T-helper 1 cell treated with Interleukin-12 subunit alpha and Interleukin-12 subunit beta and Interleukin-4 antibody, amounts not matched to agents 30 μg/mL and 1 μg/mL, for 36 hours (primary cell): ENCODE results near the gene HELLS.
"Not testable (repeated sequence)": the region's sequence is repeated elsewhere in the genome, so short reads cannot be mapped to it uniquely, and the experiment has no call there.

ENCODE experiments used
- H3K27ac Mint-ChIP-seq: one replicate; pipeline ENCODE4 v1.8.0; 2021; ENCODE audit warnings: mild to moderate bottlenecking, mixed read lengths
- H3K27me3 Mint-ChIP-seq: one replicate; pipeline ENCODE4 v1.8.0; 2021; ENCODE audit warnings: low read depth, mixed read lengths
- H3K36me3 Mint-ChIP-seq: one replicate; pipeline ENCODE4 v1.8.0; 2021; ENCODE audit warnings: low read depth, mixed read lengths
- H3K4me1 Mint-ChIP-seq: one replicate; pipeline ENCODE4 v1.8.0; 2021; ENCODE audit warnings: low read depth, mixed read lengths
- H3K4me3 Mint-ChIP-seq: one replicate; pipeline ENCODE4 v1.8.0; 2021; ENCODE audit warnings: mild to moderate bottlenecking, moderate library complexity, mixed read lengths
- H3K9me3 Mint-ChIP-seq: one replicate; pipeline ENCODE4 v1.8.0; 2021; ENCODE audit warnings: mixed read lengths

The HELLS gene

DNA sequence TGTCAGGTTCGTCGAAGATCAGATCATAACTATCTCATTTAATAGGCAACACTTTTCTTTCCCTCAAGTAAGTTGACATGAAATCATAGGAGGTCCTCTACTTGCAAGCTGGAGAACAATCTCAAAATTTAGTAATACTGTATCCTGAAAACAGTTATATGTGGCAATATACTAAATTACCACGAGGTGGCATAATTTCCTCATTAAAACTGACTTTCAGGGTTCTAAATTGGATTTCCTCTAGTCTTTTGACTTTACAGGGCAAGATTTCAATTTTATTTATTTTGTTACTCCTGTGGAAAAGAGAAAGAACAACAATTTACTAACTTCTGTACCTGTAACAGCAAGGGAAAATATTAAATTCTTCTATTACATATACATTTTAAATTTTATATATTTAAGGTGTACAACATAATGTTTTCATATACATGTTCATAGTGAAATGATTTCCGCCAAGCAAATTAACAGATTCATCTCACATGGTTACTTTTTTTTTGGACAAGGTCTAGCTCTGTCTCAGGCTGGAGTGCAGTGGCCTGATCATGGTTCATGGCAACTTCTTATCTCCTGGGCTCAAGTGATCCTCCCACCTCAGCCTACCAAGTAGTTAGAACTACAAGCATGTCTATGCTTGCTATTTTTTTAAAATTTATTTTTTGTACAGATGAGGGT is 84.6 kb downstream of the HELLS start:
- Mint-ChIP-seq H3K9me3 (peaks cover 3% of the 10 kb centered on the region), H3K4me1 (no peaks in the 10 kb centered on the region), H3K27ac (no peak overlapping the region), H3K4me3 (no peak overlapping the region), H3K36me3 (no peaks in the 10 kb centered on the region), H3K27me3 (no peaks in the 10 kb centered on the region)

DNA sequence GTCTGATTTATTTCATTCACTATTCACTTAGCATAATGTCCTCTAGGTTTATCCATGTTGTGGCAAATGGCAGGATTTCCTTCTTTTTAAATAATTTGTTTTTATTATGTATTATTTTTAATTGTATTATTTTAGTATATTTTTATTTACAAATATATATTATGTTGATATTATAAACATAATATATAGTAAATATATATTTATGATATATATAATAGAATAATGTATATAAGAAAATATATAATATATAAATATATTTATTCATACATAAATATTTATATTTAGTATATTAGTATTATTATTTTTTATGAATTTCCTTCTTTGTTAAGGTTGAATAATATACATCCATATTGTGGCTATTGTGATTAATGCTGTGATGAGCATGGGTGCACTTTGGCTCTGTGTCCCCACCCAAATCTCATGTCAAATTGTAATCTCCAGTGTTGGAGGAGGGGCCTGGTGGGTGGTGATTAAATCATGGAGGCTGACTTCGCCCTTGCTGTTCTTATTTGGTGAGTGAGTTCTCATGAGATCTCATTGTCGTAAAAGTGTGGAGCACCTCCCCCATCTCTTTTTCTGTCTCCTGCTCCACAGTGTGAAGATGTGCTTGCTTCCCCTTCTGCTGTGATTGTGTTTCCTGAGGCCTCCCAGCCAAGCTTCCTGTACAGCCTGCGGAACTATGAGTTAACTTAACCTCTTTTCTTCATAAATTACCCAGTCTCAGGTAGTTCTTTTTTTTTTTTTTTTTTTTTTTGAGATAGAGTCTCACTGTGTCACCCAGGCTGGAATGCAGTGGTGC is 85.7 kb downstream of the HELLS start:
- Mint-ChIP-seq H3K36me3 (no peaks in the 10 kb centered on the region), H3K9me3 (peaks cover 4% of the 10 kb centered on the region), H3K4me1 (no peaks in the 10 kb centered on the region), H3K27me3 (no peaks in the 10 kb centered on the region), H3K27ac (no peak overlapping the region), H3K4me3 (no peak overlapping the region)

DNA sequence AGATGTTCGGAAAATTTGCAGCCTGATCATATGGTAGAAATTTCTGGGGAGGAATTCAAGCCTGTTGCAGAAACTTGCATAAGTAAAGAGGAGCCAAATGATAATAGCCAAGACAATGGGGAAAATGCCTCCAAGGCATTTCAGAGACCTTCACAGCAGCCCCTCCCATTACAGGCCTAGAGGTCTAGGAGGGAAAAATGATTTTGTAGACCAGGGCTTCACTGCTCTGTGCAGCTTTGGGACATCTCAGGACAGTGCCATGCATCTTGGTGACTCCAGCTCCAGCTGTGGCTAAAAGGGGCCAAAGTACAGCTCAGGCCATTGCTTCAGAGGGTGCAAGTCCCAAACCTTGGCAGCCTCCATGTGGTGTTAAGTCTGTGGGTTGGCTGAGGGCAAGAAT is 87.4 kb downstream of the HELLS start:
- Mint-ChIP-seq H3K27me3 (no peaks in the 10 kb centered on the region), H3K36me3 (no peaks in the 10 kb centered on the region), H3K4me1 (no peaks in the 10 kb centered on the region)

DNA sequence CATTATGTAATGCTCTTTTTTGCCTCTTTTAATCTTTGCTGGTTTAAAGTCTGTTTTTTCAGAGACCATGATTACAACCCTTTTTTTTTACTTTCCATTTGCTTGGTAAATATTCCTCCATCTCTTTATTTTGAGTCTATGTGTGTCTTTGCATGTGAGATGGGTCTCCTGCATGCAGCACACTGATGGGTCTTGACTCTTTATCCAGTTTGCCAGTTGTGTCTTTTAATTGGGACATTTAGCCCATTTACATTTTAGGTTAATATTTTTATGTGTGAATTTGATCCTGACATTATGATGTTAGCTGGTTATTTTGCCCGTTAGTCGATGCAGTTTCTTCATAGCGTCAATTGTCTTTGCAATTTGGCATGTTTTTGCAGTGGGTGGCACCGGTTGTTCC is 92.5 kb downstream of the HELLS start:
- H3K4me1 Mint-ChIP-seq, H3K4me3 Mint-ChIP-seq, H3K27me3 Mint-ChIP-seq, H3K36me3 Mint-ChIP-seq, H3K27ac Mint-ChIP-seq: not testable (repeated sequence)
- peaks cover 21% of the 10 kb centered on the region for H3K9me3 Mint-ChIP-seq

More for the DNA sequence above, 87.4 kb downstream of the HELLS start:
- Mint-ChIP-seq H3K4me3 (no peak overlapping the region), H3K9me3 (peaks cover 11% of the 10 kb centered on the region), H3K27ac (no peak overlapping the region)

DNA sequence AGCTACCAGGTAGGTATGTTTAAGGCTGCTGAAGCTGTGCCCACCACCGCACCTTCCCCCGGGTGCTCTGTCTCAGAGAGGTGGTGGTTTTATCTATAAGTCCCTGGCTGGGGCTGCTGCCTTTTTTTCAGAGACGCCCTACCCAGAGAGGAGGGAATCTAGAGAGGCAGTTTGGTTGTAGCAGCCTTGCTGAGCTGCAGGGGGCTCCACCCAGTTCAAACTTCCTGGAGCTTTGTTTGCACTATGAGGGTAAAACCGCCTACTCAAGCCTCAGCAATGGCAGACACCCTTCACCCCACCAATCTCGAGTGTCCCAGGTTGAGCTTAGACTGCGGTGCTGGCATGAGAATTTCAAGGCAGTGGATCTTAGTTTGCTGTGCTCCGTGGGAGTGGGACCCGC is 94.3 kb downstream of the HELLS start:
- no peaks in the 10 kb centered on the region for H3K27me3 Mint-ChIP-seq
- H3K4me3 Mint-ChIP-seq: no peak overlapping the region
- peaks cover 5% of the 10 kb centered on the region for H3K36me3 Mint-ChIP-seq
- H3K27ac Mint-ChIP-seq: no peak overlapping the region
- no peaks in the 10 kb centered on the region for H3K4me1 Mint-ChIP-seq
- peaks cover 20% of the 10 kb centered on the region for H3K9me3 Mint-ChIP-seq

DNA sequence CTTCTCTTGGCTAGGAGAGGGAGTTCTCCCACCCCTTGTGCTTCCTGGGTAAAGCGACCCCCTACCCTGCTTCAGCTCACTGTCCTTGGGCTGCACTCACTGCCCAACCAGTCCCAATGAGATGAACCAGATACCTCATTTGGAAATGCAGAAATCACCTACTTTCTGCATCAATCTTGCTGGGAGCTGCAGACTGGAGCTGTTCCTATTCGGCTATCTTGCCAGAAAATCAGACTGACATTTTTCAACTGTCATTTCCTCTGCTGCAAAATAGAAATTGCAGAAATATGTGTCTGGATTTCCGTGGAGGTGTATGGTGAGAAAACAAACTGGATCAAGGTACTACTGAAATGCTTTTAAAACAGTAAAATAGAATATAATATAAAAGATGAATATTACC is 95.0 kb downstream of the HELLS start:
- no peaks in the 10 kb centered on the region for H3K27me3 Mint-ChIP-seq
- no peak overlapping the region for H3K27ac Mint-ChIP-seq
- peaks cover 5% of the 10 kb centered on the region for H3K36me3 Mint-ChIP-seq
- peaks cover 17% of the 10 kb centered on the region for H3K9me3 Mint-ChIP-seq
- H3K4me1 Mint-ChIP-seq: no peaks in the 10 kb centered on the region
- H3K4me3 Mint-ChIP-seq: no peak overlapping the region

DNA sequence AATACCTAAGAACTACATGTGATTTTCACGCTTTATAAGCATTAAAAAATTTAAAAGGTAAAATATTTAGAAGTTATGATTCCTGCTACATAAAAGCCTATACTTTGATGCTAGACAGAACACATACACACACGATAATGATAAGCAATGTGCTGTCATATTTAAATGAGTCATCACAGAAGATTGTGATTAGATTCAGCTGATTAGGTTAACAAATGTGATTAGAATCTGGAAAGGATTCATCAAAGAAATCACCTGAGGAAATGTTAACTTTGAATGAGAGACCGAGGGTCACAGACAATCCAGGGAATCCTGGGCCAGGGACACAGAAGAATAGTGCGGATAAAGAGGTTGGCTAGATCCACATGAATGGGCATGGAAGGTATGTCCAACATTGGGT is 95.9 kb downstream of the HELLS start:
- Mint-ChIP-seq H3K4me1 (no peaks in the 10 kb centered on the region), H3K27me3 (no peaks in the 10 kb centered on the region), H3K27ac (no peak overlapping the region), H3K9me3 (peaks cover 17% of the 10 kb centered on the region), H3K4me3 (no peak overlapping the region), H3K36me3 (peaks cover 5% of the 10 kb centered on the region)

DNA sequence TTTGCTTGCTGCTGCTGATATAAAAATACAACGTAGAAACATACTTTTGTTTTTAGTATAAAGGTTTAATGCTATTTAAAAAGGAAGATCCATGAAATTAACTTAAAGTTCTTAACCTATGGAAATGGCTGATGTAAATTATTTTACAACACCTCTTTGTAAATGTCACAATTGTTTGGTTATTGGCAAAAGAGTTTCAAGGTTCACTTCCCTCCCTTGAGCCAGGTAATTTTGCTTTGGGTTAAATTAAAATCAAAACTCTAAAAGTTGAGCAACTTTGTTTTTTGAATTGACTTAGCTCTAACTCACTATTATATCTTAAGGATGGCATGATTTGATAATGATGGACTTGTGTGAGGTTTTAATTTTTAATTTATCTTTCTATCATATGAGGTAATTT is 98.8 kb downstream of the HELLS start:
- Mint-ChIP-seq H3K36me3 (no peaks in the 10 kb centered on the region), H3K27me3 (no peaks in the 10 kb centered on the region), H3K27ac (no peak overlapping the region), H3K9me3 (no peaks in the 10 kb centered on the region), H3K4me3 (no peak overlapping the region), H3K4me1 (no peaks in the 10 kb centered on the region)

DNA sequence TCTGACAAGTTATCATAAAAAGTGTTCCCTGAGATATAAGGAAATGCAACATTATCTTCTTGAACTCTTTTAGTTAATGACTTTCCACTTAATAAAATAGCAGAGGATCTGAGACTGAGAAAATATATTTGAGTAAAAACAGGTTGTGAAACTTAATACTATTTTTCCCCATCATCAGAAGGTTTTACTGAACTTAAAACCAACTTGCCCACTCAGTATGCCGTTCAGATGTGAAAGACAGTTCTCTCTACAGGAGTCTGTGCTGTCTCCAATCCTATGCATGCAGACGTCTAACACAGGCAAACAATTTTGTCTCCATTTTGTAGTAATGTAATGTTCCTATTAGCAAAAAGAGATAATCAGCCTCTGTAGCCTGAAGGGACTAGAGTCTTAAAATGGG is 99.7 kb downstream of the HELLS start:
- no peak overlapping the region for H3K27ac Mint-ChIP-seq
- H3K9me3 Mint-ChIP-seq: no peaks in the 10 kb centered on the region
- H3K4me1 Mint-ChIP-seq: no peaks in the 10 kb centered on the region
- no peaks in the 10 kb centered on the region for H3K36me3 Mint-ChIP-seq
- H3K4me3 Mint-ChIP-seq: no peak overlapping the region
- no peaks in the 10 kb centered on the region for H3K27me3 Mint-ChIP-seq
